A673 (cell line): ENCODE measurements around the gene IGF1R.

Source experiments
- CTCF ChIP-seq: fragments of 300-800, 200-600 bp; sonication (generic); conservative IDR thresholded peaks from 2 replicates; pipeline ENCODE4 v1.5.1; 2017; ENCODE audit warnings: low read depth, mild to moderate bottlenecking, antibody characterized with exemption, low read length, moderate library complexity, mixed read lengths
- EZH2 ChIP-seq: fragments of 200-600 bp; sonication (generic); IDR thresholded peaks from 2 replicates; pipeline ENCODE4 v1.6.1; 2017; ENCODE audit warnings: borderline replicate concordance, low read depth, mild to moderate bottlenecking, mixed read lengths, antibody characterized with exemption, low read length; ENCODE audit not compliant: poor library complexity, severe bottlenecking

GRCh38 chr15:98722209-98722608 is 73.9 kb downstream of the IGF1R start:
- TF ChIP-seq EZH2 (no peak), CTCF (no peak)
